ENCODE results near the gene HOTAIR. TPM values are rescaled to one million over a fixed set of nuclear protein-coding genes. Genes with fewer than 3 reads are reported as not detected.
A peak's percentile ranks its signal among the peaks of the same experiment; 100 is the strongest.

HOTAIR gene
- total RNA-seq, 1 experiment from 2014 or later = 7.4 TPM

- DNase-seq (ENCODE audit: low read depth) = no peak
These were observed 13.9 kb upstream of the HOTAIR start for GRCh38 chr12:53988541-53989226.

DNA sequence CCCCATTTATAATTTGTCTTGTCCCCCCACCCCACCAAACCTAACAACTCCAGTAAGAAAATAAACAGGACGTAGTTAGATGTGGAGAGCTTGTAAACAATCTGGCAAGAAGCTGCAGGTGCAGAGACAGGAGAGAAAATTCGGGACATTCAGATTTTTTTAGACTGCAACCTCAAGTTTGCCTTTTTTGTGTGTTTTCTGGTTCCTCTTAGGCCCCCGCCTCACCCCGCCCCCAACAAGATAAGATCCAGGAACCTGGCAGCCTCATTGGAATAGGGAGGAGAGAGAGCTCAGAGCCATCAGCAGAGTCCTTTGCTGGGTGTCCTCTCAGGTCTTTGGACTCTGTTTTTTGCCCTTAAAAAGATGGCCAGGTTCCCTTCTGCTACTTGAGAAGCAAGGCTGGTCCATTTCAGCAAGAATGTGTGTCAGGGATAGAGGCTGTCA, 13.1 kb upstream of the HOTAIR start:
- no peak for DNase-seq (ENCODE audit: low read depth)

DNA sequence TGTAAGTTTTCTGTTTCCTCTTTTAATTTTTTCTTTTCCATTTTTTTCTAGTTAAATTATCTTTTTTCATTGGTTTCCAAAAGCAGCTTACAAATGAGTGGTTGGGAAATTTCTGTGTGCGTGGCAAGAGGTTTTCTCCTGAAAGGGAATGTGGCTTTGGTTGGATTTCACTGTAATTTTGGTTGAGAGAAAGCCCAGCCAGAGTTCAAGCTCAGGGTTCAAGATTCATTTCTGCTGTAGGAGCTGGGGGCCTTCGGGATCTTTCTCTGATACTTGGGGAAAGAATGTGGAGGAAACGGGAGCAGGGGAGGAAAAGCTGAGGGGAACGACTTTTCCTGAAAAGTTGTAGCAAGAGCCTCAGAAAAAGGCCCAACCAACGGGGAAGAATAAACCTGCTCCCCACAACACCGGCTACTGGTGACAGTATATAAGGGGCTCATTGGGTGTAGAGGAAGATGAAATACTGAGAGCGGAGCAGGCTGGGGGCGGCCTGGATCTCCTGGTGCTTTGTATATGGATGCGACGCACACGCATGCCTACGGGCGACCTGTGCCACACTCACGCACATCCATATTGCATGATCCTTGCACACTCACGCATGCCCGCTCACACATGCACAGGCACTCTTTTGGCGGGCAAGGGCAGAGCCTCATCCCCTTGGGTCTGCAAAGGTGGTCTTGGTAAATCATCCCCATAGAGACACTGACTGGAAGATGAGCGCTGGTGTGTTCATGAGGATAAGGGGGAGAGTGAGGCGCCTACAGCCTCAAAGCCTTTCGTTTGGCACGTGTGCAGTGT, 12.1 kb upstream of the HOTAIR start:
- DNase-seq (ENCODE audit: low read depth) = no peak

DNA sequence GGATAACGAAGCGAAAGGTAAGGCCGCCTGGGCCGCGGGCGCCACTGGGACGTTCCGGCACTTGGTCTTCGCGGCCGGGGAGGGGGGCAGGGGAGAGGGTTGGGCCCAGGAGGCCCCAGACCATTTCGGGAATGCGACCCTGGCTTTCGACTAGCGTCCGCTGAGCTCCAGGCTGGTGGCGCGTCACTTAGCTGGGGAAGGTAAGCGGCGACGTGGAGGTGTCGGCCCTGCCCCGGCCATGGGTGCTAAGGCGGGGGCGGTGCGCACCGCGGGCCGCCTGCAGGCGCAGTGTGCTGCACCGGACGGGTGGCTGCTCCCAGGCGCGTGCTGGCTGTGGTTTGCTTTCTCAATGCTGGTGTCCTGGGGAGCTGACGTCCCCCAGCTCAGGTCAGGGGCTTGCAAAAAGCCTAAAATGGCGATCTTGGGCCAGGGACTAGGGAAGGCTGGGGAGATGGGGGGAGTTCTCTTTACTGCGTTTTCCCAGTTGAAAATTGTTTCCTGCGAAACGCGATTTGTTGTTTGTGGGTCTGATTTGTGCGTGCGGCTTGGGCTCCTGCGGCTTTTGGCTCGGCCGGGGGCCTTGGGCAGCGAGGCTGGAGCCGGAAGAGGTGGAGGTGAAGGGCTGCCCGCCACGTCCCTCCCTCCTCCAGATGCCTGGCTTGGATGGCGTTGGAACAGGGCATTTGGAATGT, 11.4 kb upstream of the HOTAIR start:
- peak; percentile 69 for DNase-seq (ENCODE audit: low read depth)

- no peak for DNase-seq (ENCODE audit: low read depth)
These were observed 10.9 kb upstream of the HOTAIR start for GRCh38 chr12:53985692-53985993.

- peak; percentile 94 for DNase-seq (ENCODE audit: low read depth)
These were observed 10.3 kb upstream of the HOTAIR start, which contains the start of gene HOXC10 for GRCh38 chr12:53984901-53985691. HOXC10 (plus strand) TSS chr12:53985146; CDS start chr12:53985260, 114 bp downstream.

DNA sequence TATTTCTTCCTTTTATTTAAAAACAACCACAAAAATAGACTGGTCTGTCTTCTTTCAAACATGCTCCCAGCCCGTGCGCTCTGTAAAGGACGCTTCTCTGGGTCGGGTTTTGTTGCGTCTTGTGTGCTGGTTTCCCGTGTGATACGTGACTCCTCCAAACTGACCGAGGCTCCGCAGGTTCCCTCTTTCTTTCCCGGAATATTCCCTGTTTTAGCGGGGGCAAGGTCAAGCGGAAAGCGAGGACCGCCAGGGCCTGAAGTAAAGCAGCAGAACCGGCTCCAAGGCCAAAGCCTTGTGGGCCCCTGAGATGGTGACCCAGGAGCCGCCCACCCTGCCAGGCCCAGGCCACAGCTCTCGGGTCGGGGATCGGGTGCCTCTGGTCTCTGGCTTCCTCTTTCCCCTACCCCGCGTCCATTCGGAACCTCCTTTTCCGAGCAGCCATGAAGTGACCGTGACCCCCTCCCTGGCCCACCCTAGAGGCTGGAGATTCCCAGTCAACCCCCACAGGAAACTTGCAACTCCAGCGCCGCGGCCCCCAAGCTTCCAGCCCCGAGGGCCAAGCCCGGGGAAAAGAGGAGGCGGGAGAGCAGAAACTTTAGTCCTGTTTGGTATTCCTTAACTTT, 9.3 kb upstream of the HOTAIR start:
- DNase-seq (ENCODE audit: low read depth) = no peak

GRCh38 chr12:53983568-53983949, 8.8 kb upstream of the HOTAIR start:
- no peak for DNase-seq (ENCODE audit: low read depth)

- no peak for DNase-seq (ENCODE audit: low read depth)
These were observed 8.2 kb upstream of the HOTAIR start for GRCh38 chr12:53982648-53983567.

GRCh38 chr12:53981634-53982565, 7.1 kb upstream of the HOTAIR start:
- no peak for DNase-seq (ENCODE audit: low read depth)

GRCh38 chr12:53980802-53981496, 6.2 kb upstream of the HOTAIR start:
- no peak for DNase-seq (ENCODE audit: low read depth)

DNA sequence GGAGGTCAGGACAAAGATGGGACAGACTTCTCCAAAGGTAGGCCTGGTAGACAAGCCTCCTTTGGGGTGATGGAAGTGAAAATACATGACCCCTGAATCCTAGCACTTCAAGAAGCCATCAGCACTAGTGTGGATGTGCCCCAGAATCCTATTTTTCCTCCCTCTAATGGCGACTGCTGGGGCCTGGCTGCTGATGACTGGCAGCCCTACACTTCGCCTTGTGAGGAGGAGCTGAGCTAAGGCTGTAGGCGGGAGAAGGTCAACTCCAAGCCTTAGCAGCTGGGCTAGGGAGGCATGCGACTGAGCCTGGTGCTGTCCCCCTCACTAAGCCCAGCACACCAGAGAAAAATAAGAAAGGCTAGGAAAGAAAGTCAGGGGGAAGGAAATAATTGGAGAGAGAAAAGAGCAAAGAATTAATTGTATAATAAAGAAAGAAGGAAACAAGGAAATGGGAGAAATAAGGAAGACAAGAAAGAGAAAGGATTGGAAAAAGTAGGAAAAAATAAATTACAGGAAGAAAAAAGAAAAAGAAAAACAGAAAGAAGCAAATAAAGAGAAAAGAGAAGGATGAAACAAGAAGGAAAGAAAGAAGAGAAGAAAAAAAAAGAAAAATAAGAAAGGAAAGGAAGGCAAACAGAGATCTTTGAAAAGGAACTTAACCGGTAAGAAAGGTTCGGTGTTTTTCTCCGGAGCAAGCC, 5.5 kb upstream of the HOTAIR start:
- no peak for DNase-seq (ENCODE audit: low read depth)

DNA sequence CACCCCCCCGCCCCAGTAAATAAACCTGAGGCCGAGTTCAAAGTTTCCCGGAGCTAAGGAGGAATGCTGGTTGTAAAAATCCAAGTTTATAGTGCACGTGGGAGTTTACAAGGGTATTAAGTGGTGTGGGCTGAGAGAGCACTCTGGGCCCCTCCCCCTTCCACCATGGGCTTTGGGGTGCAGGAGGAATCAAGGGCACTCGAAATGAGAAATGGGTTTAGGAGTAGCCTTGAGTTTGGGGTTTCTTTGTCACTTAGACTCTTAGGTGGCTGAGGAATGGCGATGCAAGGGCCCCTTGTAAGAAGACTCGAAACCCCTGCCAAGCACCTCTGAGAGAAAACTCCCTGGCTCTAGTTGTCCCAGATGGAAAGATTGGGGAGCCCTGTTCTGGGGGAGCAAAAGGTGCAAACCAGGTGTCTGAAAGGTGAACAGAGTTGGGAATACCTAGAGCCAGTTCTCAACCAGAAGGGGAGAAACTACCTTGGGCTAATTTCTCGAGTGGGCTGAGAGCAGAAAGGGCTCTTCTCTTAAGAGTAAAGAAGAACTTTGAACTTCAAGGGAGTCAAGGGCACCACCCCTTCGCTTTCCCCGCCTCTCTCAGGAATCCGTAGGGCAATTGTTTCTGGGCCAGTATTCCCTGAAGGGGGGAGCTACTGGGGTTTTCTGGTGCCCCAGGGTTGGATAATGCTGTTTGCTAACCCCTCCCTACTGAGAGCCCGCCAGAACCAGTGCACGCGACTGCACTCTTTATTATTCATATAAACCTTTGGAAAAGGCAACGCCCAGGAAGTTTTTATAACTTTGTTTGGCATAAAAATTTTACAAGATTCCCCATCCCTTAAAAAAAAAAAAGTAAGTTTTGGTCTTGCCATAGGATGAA, 4.0 kb upstream of the HOTAIR start:
- DNase-seq (ENCODE audit: low read depth) = peak; percentile 60

DNA sequence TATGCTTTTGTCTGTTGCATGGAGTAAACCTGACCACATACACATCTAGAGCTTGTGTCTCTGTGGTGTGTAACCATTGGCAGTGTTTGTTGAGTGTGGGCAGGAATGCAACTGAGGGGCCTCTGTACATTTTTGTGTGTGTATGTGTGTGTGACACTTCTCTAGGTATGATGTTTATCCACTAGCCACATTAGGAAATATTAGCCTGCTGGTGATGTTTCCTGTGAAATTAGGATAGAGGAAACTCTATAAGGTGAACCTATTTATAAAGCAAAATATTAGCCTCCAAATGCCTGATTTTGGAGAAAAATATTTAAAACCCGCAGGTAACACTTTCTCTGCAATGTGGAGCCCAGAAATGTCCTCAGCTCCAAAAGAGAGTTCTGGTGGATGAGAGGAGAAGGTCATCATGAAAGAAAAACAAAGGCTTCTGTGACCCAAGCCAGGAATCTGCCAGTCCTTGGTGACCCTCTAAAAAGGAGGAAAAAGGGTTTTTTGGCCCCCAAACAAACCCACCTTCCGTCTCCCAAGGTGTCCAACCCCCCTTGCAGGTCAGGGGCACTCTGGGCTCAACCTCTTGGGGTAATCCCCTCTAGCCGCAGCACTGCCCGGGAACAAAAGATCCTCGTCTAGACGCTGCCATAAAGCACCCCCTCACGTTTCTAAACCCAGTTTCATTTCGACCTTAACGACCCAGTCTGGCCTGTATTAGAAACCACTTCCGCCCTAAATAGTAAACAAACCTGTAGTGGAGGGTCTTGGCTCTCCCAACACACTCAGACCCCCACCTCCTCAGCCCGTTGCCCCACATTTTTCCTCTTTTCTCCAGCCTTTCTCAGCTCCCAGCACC, 3.1 kb upstream of the HOTAIR start:
- DNase-seq (ENCODE audit: low read depth) = no peak

DNA sequence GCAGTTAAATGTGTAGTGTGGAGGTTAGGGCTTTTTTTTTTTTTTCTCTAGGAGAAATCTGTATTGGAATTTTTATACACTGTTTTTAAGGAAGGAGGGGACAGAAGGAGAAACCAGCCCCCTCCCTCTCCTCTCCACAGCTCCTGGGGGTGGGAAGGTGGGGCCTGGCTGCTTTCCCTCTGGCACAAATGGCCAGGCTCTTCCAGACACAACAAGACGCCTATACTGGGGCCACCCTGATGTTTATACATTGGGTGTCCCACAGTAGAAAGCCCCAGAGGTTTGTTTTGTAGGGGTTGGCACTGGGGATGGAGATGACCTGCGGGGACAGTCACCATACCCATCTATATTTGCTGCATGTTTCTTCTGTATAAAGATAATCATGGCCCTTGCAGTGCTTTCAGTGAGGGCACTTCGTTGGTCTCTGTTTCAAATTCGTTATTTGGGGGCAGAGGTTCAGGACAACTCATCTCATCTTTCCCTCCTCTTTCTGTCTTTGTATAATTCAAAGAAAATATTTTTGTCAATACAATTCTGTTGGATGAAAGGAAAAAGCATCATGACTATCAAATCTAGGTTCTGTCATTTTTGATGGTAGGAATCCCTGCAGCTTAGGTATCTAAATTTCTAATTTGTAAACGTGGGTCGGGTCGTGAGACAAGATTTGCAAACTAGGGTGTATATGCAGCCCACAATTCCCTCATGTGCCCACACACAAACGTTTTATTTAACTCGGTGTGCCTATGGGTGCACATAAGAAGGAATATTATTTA, 2.3 kb upstream of the HOTAIR start:
- no peak for DNase-seq (ENCODE audit: low read depth)
